Kasumi-1 (cell line): Measurements from ENCODE around the gene GALR3.

Experiments used
- DNase-seq, 2 experiments: peaks; one replicate each; lab custom pipeline; 2025; lab: John Stamatoyannopoulos, UW

The GALR3 gene

DNA sequence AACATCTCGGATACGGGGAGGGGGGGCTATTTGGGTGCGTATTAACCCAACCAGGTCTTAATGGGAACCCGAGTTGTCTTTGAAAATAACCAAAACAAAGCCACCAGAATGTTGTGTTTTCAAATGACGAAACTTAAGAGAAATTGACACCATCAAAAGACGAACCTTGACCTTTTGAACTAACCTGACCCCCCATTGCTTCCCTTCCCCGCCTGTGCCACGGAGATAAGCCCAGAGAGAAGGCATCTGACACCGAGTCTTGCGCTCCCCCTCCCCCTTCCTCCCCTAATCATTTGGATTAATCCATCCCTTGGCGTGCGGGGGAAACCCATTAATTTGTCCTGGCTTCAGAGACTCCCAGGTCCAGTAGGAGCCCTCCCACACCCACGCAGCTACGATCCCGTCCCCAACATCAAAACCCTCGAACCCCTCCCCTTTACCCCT is 20.0 kb upstream of the GALR3 start:
- DNase-seq = no peak

DNA sequence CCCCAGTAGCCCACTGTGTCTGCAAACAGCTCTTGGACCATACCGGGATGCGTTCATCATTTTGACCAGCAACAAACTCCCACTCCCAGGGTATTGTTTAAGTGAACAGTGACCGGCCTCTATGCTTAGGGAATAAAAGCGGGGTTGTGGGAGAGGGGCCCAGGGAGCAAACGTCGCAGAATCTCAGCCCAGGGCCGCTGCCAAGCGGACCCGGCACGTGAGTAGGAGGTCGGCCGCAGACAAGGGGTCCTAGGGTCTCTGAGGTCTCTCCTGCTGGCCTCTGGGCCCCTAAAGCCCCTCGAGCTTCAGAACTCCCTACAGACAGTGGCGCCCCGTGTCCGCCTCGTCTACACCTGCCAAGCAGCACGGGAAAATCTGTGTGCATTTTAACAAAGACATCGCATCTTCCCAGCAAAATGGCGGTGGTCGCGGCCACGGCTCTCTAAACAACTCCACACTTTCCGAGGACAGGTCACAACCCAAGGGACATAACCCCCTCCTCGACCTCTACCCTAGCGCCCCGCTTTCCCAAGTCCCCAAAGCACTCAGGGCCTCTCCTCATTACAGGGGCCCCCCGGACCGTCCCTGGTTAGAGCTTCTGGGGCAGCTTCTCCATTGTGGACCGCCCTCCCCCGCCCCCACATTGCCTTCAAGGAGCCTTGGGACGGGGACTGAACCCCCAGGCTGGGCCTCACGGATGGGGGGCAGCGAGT is 19.4 kb upstream of the GALR3 start:
- DNase-seq = no peak

DNA sequence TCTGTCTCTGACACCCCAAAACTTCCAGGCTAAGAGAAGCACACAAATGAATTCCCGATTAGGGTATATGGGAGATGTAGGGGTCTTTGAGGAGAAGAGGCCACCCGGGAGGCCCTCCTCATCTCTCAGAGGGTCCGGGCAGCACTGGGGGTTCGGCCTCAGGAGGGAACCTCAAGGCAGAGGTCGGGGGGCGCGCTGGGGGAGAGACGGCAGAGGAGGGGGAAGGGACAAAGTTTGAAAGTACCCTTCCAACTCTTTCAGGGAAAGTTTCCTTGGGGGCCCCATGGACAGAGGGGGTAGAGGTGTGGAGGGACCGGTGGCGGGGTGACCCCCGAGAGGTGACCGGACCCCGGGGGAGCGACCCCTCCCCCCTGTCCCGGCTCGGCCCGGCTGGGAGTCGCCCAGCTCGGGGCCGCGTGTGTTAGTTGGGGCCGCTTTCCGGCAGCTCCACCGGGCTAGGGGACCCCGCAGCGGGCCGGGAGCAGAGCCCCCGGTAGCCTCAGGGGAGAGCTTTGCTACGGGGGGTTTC is 18.8 kb upstream of the GALR3 start:
- no peak for DNase-seq

DNA sequence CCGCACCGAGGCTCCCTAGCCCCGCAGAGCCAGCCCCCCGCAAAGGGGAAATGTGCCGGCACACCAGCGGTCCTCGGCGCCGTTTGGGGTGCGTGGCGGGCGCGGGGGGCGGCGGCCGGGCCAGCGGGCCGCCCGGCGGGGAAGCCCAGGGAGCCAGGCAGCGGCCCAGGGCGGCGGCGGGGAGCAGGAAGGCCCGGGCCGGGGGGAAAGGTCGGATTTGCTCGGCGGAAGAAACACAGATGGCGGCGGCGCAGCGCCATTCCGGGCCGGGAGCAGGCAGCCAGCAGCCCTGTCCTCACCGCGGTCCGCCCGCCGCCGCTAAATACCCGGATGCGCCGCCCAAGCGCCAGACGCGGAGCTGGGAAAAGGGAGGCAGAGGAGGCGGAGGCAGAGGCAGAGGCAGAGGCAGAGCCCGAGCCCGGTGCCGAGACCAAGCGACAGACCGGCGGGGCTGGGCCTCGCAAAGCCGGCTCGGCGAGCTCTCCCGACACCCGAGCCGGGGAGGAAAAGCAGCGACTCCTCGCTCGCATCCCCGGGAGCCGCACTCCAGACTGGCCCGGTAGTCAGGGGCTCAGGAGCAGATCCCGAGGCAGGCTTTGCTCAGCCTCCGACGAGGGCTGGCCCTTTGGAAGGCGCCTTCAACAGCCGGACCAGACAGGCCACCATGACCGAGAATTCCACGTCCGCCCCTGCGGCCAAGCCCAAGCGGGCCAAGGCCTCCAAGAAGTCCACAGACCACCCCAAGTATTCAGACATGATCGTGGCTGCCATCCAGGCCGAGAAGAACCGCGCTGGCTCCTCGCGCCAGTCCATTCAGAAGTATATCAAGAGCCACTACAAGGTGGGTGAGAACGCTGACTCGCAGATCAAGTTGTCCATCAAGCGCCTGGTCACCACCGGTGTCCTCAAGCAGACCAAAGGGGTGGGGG is 18.0 kb upstream of the GALR3 start:
- peak; percentile 36 to 47 for DNase-seq

DNA sequence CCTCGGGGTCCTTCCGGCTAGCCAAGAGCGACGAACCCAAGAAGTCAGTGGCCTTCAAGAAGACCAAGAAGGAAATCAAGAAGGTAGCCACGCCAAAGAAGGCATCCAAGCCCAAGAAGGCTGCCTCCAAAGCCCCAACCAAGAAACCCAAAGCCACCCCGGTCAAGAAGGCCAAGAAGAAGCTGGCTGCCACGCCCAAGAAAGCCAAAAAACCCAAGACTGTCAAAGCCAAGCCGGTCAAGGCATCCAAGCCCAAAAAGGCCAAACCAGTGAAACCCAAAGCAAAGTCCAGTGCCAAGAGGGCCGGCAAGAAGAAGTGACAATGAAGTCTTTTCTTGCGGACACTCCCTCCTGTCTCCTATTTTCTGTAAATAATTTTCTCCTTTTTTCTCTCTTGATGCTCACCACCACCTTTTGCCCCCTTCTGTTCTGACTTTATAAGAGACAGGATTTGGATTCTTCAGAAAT is 17.3 kb upstream of the GALR3 start:
- no peak for DNase-seq

DNA sequence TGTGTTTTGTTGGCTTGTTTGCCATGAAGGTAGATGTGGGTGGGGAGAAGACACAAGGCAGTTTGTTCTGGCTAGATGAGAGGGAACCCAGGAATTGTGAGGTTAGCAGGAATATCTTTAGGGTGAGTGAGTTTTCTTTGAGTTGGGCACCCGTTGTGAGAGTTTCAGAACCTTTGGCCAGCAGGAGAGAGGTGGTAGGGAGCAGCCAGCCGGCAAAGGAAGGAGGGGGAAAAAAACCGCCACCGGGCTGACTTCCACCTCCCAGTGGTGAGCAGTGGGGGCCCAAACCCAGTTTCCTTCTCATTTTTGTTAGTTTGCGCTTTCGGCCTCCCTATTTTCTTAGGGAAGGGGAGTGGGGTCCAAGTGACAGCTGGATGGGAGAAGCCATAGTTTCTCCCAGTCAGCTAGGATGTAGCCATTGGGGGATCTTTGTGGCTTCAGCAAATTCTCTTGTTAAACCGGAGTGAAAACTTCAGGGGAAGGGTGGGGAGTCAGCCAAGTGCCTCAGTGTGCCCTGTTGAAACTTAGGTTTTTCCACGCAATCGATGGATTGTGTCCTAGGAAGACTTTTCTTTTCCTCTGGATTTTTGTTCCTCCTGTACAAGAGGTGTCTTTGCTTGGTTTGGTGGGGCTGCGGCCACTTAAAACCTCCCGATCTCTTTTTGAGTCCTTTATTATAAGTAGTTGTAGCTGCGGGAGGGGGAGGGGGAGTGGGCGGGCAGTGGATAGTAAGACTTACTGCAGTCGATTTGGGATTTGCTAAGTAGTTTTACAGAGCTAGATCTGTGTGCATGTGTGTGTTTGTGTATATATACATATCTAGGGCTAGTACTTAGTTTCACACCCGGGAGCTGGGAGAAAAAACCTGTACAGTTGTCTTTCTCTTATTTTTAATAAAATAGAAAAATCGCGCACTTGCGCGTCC is 16.5 kb upstream of the GALR3 start:
- peak; percentile 50 to 65 for DNase-seq

DNA sequence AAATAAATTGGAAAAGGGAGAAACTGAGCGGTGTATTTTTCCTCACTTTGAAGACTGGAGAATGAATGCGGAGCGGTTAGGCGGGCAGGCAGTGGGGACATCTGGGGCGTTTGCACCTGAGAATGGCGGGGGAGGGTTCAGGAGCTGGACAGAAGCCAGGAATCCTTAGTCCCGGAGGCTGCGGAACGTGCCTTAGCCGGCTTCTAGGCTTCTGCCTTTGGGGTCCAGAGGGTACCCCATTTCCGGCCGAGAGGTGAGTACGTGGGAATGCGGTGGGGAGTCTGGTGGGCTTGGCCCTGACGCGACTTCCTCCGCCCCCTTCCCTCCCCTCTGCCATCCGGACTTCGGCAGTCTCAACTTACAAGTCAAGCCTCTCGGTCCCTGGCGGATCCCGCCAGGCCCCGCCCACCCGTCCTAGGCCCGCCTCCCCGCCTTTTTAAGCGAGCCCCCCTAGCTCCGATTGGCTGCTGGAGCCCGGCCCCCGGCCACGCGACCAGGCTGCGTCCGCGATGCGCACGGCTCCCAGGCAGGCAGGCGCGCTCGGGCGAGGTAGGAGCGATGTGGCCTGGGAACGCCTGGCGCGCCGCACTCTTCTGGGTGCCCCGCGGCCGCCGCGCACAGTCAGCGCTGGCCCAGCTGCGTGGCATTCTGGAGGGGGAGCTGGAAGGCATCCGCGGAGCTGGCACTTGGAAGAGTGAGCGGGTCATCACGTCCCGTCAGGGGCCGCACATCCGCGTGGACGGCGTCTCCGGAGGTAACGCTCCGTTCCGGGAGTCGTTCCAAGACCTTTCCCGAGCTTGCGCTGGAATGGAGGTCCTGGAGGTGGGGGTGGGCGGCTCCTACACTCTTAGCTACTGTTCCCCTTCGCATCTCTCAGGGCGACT is 15.5 kb upstream of the GALR3 start, which contains the start of gene GCAT:
Gene GCAT (plus strand): TSS at position 525 of the 884 bp plus-strand sequence. CDS start 34 bp downstream, at position 559.
- DNase-seq = peak; percentile 95

DNA sequence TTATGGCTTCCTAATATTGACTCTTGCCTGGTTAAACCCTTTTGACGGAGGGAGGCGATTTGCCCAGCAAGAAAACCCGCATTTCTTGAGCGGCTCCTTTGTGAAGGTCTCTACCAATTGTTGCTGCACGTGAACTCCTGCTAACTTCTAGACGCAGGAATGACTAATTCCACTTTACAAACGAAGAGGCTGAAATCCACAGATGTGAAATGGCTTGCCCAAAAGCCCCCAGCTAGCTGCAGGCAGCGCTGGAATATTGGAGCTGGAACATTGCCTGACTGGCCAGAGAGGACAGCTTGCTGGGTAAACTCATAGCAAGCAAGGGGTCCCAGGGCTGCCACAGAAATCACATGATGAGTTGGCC is 14.9 kb upstream of the GALR3 start:
- no peak for DNase-seq

DNA sequence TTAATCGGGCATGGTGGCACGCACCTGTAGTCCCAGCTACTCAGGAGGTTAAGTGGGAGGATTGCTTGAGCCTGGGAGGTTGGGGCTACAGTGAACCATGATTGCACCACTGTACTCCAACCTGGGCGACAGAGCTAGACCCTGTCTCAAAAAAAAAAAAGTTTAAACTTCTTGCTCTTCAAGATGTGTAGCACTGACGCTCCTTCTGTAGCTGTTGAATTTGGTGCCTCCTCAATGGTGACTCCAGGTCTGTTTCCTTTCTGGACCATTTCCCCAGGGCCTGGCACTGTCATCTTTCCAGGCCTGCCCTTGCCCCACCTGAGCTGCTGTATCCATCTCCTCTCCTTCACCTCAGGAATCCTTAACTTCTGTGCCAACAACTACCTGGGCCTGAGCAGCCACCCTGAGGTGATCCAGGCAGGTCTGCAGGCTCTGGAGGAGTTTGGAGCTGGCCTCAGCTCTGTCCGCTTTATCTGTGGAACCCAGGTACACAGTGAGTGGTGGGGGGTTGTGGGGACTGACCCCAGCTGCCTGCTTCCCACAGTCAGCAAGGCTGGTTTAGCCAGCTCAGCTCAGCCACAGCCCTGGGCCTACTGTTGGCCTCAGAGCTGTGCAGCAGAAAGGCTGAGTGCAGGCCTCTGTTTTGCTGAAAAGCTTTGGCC is 13.4 kb upstream of the GALR3 start:
- no peak for DNase-seq

DNA sequence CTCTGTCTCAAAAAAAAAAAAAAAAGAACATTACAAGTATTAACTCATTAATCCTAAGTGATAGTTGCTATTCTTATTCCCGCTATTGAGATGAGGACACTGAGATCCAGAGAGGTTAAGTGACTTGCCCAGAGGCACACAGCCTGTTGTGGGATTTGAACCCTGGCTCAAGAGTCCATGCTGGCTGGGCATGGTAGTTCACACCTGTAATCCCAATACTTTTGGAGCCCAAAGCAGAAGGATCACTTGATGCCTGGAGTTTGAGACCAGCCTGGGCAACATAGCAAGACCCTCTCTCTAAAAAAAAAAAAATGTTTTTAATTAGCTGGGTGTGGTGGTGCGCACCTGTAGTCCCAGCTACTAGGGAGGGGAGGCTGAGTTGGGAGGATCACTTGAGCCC is 11.3 kb upstream of the GALR3 start:
- DNase-seq = no peak

DNA sequence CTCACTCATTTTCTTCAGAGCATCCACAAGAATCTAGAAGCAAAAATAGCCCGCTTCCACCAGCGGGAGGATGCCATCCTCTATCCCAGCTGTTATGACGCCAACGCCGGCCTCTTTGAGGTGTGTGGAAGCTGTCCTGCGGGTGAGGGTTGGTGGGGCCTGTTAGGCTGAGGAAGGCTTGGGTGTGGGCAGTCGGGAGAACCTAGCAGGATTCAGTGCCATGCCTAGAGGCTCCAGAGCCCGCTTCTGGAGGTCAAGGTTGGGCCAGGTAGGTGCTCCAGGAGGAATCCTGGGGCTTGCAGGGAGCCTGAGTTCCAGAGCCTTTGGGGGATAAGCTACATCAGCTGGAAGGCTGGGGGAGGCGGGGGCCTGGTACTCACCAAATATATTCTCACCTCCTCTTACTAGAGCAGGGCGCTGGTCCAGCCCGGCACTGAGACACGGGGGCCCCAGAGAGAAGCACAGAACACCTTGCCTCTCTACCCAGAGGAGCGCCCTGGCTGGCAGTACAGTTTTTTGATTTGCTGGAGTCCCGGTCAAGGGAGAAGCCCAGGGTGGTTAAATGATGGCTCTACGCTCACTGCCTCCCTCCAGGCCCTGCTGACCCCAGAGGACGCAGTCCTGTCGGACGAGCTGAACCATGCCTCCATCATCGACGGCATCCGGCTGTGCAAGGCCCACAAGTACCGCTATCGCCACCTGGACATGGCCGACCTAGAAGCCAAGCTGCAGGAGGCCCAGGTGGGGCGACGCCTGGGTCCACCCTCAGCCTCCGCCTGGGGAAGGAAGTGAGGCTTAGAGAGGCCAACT is 10.1 kb upstream of the GALR3 start:
- no peak for DNase-seq

DNA sequence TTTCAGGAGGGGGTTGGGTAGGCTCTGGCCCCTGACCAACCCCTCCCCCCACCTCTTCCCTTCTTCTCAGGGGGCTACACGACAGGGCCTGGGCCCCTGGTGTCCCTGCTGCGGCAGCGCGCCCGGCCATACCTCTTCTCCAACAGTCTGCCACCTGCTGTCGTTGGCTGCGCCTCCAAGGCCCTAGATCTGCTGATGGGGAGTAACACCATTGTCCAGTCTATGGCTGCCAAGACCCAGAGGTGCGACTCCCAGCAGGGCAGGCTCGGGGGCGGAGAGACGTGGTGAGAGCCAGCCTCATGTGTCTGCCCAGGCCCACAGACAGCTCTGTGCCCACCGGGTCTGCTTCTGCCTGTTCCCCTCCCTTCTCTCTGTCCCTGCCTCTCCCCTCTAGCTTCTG is 7.6 kb upstream of the GALR3 start:
- DNase-seq = no peak

DNA sequence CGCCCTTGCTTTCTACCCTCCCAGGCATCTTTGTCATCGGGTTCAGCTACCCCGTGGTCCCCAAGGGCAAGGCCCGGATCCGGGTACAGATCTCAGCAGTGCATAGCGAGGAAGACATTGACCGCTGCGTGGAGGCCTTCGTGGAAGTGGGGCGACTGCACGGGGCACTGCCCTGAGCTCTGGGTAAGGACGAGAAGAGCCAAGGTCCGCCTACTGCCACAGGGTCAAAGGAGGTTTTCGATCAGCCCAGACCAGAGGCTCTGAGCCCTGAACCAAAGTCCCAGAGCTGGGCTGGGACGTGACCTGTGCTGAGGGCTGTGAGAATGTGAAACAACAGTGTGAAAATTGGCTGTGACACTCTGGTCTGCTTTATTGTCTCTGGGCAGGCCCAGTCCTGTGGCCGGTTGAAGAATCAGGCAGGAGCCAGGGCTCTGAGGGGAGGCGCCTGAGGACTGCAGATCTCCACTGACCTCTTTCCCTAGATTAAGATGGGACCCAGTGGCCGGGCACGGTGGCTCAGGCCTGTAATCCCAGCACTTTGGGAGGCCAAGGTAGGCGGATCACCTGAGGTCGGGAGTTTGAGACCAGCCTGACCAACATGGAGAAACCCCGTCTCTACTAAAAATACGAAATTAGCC is 6.5 kb upstream of the GALR3 start:
- DNase-seq = no peak

DNA sequence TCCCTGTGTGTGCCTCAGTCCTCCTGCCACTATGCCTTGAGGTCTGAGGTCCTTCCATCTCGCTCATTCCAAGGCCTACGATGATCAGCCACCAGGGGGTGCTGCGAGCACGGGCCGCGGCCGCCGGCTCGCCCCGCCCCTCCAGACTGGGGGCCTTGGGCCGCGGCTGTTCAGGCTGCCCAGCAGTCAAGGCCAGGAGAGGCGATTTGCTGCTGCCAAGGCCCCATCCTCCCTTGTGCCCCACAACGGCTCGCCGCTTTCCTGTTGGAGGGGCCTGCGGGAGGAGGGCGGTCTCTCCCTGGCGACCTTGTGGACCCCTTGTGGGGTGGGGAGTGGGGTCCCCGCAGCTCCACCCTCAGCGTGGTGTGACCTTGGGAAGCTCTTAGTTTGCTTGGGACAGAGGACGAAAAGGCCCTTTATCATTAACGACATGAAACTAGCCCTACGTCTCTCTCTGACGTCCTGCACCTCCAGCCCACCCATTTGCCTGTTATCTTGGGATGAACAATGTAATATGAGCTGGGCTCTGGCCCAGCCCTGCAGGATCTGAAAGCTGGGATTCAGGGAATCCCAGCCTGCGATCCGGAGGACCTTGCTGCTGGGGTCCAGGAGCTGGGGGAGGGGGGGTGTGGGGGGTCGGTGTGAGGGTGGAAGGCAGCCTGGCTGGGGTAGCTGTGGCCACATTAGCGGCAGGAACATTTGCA is 5.3 kb upstream of the GALR3 start:
- DNase-seq = peak; percentile 51 to 72

DNA sequence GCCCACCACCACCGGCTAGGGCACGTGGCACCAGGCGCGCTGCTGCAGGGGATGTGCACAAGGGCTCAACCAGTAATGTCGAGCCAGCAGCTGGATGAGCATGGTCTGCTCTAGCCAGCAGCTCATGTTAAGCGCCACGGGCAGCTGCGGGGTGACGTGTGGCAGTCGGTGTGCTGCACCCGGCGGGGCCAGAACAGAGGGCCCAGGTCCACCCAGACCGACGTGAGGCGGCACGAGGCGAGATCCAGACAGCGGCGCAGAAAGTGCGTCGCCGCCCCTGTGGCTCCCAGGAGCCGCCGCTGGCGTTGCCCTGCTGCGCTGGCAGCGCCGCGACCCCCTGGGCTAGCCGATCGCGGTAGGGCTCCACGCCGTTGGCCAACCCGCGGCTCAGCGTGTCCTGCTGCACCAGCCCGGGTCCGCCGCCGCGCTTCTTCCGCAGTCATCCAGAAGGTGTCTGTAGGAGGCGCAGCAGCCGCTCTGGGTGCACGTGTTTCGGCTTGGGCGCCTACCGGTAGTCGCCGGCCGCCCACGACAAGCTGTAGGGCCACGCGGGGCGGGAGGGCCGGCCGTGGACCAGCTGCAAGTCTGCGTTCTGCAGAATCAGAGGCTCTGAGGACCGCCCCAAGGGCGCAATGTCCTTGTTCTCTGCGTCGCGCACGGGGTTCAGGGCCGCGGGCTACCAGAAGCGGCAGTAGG is 4.6 kb upstream of the GALR3 start:
- no peak for DNase-seq

DNA sequence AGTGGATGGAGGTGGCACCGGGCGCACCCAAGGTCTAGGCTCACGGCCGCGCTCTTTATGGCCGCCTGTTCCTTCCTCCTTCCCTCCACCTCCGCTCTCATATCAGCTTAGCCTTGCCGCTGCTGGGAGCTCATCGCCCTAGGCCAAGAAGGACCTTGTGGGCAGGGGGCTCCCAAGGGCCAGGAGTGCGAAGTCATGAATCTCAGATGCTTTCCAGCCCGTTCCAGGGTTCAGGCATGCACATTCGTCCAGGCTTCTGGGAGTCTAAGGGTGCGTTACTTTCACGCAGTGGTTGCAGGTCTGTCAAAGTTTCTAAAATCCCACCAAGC is 4.1 kb upstream of the GALR3 start:
- no peak for DNase-seq

DNA sequence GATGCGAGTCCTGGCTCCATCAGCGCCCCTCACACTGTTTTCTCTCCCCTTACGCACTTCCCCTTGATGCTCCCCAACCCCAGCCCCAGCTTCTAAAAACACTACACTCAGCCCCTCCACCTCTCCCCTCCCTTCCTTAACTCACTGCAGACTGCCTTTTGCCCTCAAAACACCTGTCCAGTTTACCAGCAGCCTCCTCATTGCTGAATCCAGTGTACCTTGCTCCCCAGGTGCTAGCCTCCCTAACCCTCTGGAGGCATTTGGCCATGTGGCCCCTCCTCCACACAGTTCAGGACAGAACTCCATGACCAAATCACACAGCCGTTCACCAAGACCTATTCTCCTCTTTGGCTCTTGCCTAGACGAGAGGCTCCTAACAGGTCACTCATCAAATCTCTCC is 2.8 kb upstream of the GALR3 start:
- DNase-seq = no peak
